HG03280 (cell line): ENCODE data around the gene C5orf15.

Experiments used
- ATAC-seq: cut with Tn5 transposase; IDR thresholded peaks from one replicate; pipeline ENCODE4 v1.9.1; 2021; ENCODE audit warnings: mild to moderate bottlenecking, moderate library complexity; ENCODE audit not compliant: unreplicated experiment

C5orf15 gene

DNA sequence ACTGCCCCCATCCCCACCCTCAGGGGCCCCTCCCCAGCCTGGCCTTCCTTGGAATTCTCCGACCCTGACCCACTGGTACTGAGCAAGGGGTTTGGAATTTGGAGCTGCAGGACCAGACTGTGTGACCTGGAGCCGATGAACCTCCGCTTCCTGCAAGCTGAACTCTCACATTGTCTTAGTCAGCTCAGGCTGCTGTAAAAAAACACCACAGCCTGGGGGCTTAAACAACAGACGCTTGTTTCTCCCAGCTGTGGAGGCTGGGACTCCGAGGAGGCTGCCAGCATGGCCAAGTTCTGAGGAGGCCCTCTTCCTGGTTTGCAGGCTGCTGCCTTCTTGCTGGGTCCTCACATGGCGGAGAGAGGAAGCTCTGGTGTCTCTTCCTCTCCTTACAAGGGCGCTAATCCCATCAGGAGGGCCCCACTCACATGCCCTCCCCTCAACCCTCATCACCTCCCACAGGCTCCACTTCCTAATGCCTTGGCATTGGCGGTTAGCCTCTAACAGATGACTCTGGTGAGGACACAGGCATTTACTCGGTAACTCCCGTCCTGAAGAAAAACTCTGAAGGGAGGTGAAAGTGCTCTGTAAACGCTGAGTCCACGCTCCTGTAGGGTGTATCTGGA is 42.4 kb downstream of the C5orf15 start:
- no peak for ATAC-seq

DNA sequence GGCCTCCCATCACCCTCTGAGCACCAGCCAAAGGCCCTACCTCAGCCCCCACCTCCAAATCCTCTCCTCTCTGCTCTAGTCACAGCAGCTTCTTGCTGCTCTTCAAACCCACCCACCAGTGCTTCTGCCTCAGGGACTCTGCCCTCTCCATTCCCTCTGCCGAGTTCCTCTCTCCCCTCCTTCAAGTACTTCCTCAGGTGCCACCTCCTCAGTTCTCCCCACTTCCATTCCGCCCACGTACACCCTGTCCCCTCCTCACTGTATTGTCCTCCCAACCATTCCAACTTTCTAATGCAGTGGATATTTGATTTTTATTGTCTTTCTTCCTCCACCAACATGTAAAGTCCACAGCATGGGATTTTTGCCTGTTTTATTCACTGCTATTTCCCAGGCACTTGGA is 43.2 kb downstream of the C5orf15 start:
- ATAC-seq = no peak

DNA sequence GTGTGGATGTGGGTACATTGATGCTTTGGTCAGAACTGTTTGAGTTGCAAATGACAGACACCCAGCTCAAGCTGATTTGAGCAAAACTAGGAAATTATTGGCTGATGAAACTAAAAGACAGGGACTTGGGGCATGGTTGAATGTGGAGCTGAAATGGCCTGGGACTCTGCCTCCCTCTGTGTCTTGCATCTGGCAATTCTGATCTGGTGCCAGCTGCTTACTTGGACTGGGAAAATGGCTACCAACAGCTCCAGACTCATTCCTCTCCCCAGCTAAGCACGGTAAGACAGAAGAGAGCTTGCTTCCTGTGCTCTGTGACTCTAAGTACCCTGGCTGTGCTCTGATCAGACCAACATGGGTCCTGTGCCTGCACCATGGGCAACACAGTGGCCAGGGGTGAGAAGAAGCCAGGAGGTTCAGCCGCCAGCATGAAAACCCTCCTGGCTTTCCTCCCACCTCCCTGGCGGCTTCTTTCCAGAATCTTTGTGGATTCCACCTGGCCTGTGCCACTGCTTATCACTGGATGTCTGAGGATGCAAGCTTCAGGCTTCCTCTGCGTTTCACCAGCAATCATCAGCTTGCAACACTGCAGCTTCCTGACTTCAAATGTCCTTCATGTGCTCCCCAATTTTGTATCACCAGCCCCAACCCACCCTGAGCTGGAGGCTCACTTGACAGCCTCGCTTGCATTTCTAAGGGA is 44.1 kb downstream of the C5orf15 start:
- ATAC-seq = no peak

DNA sequence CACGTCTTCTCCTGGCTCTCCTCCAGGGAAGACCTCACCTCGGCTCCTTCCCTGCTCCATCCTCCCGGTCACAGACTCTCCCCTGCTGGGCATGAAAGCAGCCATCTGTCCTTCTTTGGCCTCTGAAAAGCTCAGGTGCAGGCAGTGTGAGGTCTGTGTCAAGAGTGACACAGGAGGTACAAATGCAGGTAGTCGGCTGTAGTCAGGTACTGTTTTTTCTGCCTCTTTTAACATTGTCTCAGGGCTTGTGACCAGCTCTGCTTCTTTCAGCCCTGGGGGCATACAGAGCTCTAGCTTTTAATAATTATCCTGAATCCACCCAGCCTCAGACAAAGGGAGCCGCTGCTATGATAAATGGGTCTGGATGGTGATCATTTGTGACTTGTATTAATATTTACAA is 46.4 kb downstream of the C5orf15 start:
- no peak for ATAC-seq

DNA sequence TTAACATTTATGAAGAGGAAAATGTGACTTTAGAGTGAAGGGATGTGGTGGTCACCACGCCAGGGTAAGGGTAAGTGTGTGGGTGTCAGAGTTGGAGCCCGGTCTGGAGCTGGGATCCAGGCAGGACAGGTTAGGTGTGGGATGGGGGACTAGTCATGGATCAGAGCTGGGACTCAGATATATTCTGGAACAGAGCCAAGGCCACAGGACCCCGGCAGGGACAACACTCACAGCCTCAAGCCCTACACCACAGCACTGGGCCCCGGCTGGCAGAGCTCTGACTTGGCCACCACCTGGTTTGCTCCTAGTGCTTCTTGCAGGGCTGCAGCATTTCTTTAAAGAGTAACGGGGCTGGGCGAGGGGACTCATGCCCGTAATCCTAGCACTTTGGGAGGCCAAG is 47.4 kb downstream of the C5orf15 start:
- ATAC-seq = no peak

DNA sequence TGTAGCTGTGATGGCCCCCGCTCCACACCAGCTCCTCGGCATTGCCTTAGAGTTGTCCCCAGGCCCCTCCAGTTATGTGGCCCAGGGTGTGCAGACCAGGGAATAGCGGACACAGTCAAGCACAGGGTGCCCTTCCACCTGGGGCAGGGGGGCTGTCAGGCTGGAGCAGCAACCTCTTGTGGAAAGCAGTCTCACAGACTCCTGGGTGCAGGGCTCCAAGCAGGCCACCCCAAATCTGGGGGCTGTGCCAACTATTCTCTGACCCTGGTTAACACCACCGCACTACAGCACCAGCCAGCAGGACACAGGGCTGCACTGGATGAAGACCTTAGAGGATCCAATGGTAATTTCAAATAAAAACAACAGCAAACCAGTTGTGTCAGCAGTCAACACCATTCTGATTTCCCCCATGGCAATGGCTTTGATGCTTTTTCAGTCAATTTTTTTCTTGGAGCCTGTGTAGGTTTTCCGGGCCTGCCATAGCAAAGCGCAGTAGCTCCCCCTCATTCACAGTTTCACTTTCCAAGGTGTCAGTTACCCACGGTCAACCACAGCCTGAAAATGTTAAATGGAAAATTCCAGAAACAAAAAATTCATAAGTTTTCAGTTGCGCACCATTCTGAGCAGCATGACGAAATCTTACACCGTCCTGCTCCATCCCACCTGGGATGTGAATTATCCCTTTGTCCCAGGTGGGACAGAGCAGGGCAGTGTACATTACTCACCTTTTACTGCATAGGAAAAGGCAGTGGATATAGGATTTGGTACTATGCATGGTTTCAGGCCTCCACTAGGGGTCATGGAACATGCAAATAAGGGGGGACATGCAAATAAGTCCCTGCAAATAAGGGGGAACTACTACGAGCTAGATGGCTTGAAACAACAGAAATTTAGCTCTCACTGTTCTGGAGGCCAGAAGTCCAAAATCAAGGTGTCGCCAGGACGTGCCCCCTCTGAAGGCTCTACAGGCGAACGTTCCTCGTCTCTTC is 49.0 kb downstream of the C5orf15 start:
- ATAC-seq = no peak

DNA sequence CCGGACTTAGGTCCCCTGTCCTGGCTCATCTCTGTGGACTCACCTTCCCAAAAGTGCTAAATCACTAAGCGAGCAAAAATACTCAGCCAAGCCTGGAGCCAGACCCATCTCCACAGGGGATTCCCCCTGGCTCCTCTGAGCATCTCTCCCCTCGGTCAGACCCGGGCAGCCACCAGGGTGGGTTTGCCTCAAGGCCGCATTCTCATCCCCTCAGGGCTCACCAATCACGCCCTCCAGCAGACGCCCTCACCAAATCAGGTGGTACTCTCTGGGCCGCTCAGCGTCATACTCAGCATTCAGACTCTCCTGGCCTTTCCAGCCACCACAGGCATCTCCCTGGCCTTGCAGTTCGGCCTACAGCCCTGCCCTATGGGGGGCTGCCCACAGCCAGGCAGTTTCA is 49.7 kb downstream of the C5orf15 start:
- no peak for ATAC-seq

DNA sequence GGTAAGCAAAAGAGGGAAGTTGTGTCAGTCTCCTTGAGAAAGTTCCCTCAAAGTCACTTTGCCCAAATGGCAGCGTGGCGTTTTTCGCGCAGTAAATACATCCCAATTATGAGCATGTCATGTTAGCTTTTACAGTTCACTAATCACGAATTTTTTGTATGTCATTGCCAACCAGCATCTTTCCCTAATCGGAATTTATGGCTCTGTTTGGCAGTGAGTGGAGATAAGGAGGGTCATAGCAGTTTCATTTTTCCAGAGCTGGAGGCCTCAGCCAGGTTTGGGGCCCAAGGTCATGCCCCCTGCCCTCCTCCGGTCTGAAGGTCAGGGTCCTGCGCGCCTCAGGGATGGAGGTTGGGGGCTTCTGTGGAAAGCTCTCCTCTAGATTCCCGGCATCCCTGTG is 50.1 kb downstream of the C5orf15 start:
- no peak for ATAC-seq

DNA sequence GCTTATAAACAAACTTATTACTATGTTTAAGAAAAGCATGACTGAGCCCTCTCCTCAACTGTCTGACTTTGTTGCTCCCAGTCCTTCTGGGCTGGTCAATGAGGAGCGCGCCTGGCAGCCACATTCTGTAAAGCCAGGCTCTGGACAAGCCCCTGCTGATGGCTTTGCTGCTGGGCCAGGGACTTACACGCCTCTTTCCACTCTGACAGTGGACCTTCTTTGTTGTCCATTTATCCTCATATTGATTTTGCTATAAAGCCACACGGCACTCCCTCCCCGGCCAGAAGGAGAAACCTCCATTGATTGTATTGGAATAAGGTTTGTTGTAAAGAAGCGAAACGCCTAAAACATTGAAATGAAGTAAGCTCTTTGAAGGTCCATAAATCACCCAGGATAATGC is 50.6 kb downstream of the C5orf15 start:
- no peak for ATAC-seq

DNA sequence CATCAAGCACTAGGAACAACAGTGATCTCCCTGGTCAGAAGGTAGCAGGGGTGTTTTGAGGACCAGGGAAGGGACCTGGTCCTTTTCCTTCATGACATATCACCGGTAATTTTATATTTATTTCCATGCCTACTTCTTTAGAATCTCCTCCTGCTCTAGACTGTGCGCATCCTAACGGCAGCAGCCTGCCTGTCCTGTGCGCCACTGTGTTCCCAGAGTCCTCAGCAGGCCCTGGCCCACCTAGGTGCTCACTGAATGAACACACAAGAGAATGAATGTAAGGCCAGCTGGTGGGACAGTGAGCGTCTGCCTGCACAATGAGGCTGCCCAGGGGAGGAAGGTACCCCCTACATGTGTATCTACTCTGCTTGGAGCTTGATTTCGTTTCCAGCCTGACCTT is 51.5 kb downstream of the C5orf15 start:
- no peak for ATAC-seq

DNA sequence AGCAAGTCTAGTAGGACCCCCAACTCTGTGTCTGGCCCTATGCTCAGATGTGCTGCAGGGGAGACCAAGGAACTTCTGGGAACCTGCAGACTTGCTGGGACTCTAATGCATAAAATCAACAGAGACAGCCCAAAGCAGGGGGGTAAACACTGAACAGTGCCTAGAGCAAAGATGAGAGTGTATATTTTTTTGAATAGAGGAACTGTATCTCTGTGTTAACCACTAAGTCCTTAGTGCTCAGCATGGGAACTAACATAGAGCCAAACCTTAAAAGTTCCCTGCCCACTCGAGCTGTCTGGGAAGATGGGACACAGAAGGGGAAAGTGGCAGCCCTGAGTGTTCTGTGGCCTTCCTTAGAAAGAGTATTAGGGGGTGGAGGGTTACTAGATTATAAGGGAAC is 51.9 kb downstream of the C5orf15 start:
- ATAC-seq = no peak

DNA sequence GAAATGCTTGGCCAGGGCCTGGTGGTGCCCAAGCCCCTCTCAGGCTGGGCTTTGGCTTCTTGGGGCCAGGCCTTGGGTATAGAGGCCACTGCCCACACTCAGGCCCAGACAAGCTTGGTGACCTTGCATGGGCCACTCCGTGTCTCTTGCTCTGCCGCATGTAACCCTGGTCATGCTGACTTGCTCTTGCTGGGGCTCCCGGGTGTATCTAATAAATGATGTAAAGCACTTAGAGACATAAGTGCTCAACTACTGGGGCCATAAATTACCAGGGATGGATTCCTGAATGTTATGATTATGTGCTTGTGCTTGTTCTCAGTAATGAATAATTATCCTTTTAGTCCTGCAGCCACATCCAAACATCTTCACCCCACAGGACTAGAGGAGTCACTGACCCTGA is 54.0 kb downstream of the C5orf15 start:
- ATAC-seq = no peak

DNA sequence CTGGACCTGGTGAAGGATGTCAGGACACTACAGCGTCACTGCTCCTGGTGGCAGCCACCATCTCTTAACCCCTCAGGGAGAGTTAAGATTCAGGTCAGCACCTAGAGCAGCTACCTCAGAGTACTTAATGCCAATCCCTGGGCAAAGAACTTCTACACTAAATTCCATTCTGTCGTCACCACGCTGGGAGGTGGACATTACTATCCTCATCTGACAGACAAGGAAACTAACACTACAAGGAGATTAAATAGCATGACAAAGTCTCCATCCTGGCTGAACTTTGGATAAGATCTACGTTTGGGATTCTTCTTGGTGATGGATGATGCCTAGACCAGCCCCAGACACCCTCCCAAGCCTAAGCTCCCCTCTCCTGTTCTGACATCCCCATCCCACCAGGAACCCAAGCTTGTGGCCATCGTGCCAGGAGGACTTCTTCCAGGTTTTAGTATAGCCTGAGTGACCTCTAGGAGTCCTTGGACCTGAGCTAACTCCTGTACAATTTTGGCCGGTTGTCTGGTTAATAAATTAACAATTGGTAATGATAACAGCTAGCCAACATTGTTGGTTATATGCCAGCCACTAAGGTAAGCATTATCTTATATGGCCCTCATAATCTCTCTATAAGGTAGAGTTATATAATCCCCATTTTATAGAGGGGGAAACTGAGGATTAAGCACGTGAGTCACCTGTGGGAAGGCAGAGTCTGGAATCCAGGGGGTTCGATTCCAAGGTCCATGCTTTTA is 54.8 kb downstream of the C5orf15 start:
- no peak for ATAC-seq

DNA sequence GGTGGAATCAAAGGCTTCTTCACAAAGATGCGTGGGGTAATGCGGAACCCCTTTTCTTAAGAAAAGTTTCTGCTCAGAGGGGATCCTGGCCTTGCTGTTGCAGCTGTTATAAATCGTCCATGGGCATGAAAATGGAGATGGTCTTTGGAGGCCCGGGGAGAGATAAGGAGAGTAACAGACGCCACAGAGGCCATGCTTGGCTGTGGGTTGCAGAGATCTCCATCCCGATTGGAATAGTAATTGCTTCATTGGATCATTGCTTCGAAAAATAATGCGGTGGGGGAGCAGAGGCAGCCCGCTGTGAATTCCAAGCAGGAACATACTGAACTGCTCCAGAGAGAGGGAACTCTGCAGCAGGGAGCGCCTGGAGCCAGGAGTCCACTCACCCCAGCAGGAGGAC is 55.5 kb downstream of the C5orf15 start:
- ATAC-seq = no peak

DNA sequence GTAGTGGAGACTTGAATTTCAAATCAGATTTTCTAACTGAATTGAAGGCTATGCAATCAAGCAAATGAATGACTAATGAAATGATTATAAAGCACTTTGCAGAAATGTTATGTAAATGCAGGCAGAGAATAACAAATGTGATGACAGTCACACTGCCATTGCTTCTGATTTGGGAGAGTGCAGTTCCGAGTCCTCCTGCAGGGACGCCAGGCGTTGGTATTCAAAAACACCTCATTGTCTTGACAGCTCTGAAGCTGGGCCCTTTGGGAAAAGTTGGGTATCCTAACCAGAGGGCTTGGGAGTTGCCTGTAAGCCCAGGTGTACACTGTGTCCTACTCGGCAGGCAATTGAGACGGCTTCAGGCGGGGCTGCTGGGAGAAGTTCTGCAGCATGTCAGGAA is 57.9 kb downstream of the C5orf15 start:
- no peak for ATAC-seq

DNA sequence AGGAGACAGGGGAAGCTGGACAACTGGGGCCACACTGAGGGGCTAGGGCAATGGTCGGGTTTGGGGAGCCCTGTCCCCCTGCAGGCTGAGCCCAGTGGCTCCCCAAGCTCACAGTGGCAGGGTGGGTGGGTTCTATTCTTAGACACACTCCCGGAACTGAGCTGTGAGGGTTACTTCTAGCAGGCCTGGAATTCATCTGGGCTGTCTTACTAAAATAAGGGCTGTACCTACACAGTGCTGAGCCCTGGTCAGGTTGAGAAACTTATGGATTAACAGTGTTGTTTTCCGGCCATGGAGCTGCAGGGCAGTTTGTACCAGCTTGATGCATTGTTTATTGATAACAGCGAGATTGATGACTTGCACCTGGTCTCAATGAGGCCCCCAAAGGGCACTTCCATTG is 58.8 kb downstream of the C5orf15 start:
- no peak for ATAC-seq

DNA sequence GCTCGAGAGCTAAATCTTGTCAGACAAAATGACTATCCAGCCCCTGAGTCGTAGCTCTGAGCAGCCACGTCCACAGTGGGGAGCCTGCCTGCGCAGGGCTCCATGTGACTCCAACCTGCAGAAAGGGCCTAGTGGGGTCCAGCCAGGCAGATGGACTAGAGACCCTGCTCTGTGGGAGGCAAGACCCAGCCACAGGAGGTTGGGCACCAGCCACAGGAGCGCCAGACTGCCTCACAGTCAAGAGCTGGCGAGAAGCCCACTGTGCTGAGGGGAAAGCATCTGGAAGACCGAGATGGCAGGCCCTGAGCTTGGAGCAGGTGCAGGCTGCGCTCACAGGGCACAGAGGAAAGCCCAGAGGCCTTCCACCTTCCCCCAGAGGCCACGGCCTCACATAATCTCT is 61.4 kb downstream of the C5orf15 start:
- ATAC-seq = no peak

DNA sequence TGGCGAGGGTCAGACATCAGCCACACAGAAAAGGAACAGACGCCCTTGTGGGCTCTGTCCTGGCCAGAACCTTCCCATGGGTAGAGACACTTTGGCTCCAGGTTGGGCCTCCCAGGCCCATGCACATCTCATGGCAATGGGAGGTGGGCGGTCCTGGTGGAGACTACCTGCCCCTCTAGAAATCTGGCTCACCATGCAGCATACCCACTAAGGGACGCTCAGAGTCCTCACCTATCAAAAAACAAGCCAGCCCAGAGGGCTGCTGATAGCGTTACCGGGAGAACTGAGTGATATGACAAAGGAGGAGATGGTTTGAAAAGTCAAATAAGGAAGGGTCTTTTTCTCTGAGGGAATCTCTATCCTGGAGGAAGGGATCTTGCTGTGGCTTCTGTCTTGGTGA is 62.1 kb downstream of the C5orf15 start:
- ATAC-seq = no peak
